ENCODE results near the gene ADGRA3.
A peak's percentile ranks its signal among the peaks of the same experiment; 100 is the strongest.

Gene ADGRA3

DNA sequence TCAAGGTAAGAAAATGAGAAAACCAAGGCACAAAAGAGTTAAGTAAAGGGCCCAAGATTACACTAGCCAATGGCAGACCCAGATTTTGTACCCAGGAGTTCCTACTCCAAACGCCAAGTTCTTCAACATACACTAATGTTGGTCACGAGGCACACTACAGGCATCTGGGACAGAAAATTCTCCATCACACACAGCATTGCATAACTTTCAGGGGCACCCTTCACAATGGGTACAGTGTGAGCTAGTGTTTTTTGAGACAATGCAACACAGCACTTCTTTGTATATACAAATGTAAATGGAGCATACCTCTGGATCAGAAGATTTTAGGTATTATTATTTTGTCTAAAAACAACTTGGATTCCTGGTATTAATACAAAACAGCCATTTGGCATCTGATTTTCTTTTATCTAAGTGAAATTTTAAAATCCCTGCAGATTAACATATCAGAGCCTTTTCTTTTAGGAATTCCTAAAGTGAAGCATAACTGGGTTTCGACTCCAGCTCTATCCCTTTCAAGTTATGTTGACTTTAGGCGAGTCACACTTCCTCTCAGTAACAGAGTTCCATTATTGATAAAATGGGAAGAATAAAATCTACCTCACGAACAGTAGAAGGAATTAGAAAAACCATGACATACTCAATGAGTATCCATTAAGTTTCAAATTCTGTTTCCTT, 41.1 kb downstream of the ADGRA3 start:
- TF ChIP-seq Cebpa-rat (IDR thresholded peaks at IDR 0.05) = no peak
- Histone ChIP-seq H3K27ac (no peak overlapping the region), H3K4me2 (no peak overlapping the region), H3K9me3 (peaks cover 1% of the 10 kb centered on the region; the same call in 1 of the 2 replicates), H3K27me3 (no peaks in the 10 kb centered on the region), H3K4me1 (peaks cover 13% of the 10 kb centered on the region), H4K20me1 (peaks cover 40% of the 10 kb centered on the region), H3K9ac (no peak overlapping the region), H3K36me3 (peaks cover 36% of the 10 kb centered on the region), H3K4me3 (no peak overlapping the region)

DNA sequence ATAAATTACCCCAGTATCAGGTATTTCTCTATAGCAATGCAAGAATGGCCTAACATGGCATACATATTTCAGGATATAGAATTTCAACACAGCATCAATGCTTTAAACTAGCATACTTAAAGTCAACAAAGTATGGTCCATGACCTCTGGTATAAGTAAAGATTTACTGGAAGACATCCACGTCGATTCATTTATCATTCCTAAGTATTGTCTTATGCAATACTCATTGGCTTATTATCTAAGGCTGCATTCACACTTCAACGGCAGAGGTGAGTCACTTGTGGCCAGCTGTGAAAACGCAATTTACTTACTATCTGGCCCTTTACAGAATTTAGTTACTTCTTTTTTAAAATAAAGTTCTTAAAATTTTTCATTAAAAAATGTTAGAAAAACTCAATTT, 42.6 kb downstream of the ADGRA3 start:
- H3K27me3 ChIP-seq = no peaks in the 10 kb centered on the region
- no peaks in the 10 kb centered on the region for H3K9me3 ChIP-seq
- no peak overlapping the region for H3K27ac ChIP-seq
- H3K36me3 ChIP-seq = peaks cover 46% of the 10 kb centered on the region
- H3K4me3 ChIP-seq = no peak overlapping the region
- peaks cover 36% of the 10 kb centered on the region for H4K20me1 ChIP-seq
- H3K9ac ChIP-seq = no peak overlapping the region
- peaks cover 13% of the 10 kb centered on the region for H3K4me1 ChIP-seq
- TF ChIP-seq Cebpa-rat (IDR thresholded peaks at IDR 0.05) = no peak
- H3K4me2 ChIP-seq = no peak overlapping the region

DNA sequence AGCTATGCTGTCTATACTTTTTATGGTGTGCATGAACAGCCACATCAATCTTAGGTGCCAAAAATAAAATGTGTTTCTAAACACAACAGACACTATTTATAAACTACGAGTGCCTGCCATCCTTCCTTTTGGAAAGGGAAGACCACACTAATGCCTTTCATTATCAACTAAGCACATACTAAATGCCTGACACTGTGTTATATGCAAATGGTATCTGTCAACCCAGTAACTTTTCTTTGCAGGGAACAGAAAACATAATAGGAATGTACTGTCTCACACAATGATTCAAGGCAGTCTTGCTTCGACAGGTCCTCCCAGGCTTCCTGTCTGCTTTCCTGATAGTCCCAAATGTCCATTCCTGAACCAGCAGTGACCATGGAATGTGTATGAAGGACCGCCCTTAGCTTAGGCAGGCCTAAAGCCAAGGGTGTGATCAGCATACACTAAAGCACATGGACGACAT, 43.8 kb downstream of the ADGRA3 start:
- no peak overlapping the region for H3K9ac ChIP-seq
- no peaks in the 10 kb centered on the region for H3K27me3 ChIP-seq
- no peaks in the 10 kb centered on the region for H3K9me3 ChIP-seq
- H3K36me3 ChIP-seq = peaks cover 52% of the 10 kb centered on the region
- H3K4me1 ChIP-seq = peaks cover 13% of the 10 kb centered on the region
- no peak overlapping the region for H3K27ac ChIP-seq
- no peak for TF ChIP-seq Cebpa-rat (IDR thresholded peaks at IDR 0.05)
- H4K20me1 ChIP-seq = peaks cover 25% of the 10 kb centered on the region
- H3K4me2 ChIP-seq = peak overlapping the region; percentile 53
- no peak overlapping the region for H3K4me3 ChIP-seq

DNA sequence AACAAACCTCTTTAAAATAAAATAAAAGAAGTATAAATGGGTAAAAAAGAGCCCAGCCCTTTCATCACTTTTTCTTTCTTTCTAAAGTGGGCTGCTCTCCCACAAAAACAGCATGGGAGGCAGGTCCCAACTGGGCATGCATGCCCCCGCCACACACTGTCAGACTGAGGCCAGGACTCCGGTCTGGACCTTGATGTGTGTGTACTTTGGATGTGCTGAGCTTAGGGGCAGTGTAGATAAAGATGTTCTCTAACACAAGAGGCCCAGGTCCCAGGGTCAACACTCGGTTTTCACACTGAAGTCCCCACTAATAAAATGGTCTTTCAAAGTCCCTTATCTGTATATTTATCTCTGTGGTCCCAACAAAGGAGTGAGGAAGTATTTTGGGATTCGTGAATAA, 44.4 kb downstream of the ADGRA3 start:
- H3K27ac ChIP-seq = no peak overlapping the region
- no peak for TF ChIP-seq Cebpa-rat (IDR thresholded peaks at IDR 0.05)

DNA sequence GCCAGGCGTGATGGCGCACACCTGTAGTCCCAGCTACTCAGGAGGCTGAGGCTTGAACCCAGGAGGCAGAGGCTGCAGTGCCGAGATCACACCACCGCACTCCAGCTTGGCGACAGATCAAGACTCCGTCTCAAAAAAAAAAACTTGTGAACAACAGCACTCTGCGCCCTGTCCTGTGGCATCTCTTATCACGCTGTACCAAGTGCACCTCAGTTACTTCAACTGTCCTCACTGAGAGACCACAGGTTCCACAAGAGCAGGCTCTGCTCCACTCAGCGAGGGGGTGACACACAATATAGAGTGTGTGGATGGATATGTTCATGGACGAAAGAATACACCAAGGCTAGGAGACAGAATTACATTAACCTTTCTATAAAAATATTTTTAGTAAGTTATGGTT, 49.3 kb downstream of the ADGRA3 start:
- no peak for TF ChIP-seq Cebpa-rat (IDR thresholded peaks at IDR 0.05)
- H3K4me3 ChIP-seq = no peak overlapping the region
- H4K20me1 ChIP-seq = peaks cover 29% of the 10 kb centered on the region
- H3K4me1 ChIP-seq = peaks cover 2% of the 10 kb centered on the region
- no peaks in the 10 kb centered on the region for H3K27me3 ChIP-seq
- H3K9ac ChIP-seq = no peak overlapping the region
- no peak overlapping the region for H3K27ac ChIP-seq
- peaks cover 82% of the 10 kb centered on the region for H3K36me3 ChIP-seq
- H3K9me3 ChIP-seq = no peaks in the 10 kb centered on the region
- H3K4me2 ChIP-seq = no peak overlapping the region

More for the DNA sequence above, 44.4 kb downstream of the ADGRA3 start:
- H3K4me1 ChIP-seq = peaks cover 13% of the 10 kb centered on the region
- peaks cover 25% of the 10 kb centered on the region for H4K20me1 ChIP-seq
- H3K4me2 ChIP-seq = peak overlapping the region; percentile 53; the same call in 1 of the 2 replicates
- no peaks in the 10 kb centered on the region for H3K9me3 ChIP-seq
- H3K27me3 ChIP-seq = no peaks in the 10 kb centered on the region
- no peak overlapping the region for H3K9ac ChIP-seq
- peaks cover 58% of the 10 kb centered on the region for H3K36me3 ChIP-seq
- no peak overlapping the region for H3K4me3 ChIP-seq

DNA sequence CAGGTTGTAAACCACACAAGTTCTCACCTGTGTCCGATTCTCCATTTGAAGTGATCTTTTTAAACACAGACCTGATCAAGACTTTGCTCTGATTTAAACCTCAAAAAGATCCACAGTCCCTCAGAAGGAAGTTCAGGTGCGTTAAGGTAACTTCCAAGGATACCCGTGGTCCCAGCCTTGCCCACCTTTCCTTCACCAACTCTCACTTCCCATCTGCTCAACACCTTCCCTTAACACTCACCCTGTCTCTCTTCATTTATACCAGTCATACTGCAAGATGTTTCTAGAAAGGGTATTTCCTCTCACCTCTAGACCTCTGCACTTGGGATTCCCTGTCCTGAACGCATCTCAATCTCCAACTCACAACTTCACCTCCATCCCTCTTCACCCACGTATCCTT, 49.9 kb downstream of the ADGRA3 start:
- Histone ChIP-seq H3K4me3 (no peak overlapping the region), H3K4me2 (no peak overlapping the region), H3K27me3 (no peaks in the 10 kb centered on the region), H3K27ac (no peak overlapping the region), H4K20me1 (peaks cover 29% of the 10 kb centered on the region), H3K9me3 (no peaks in the 10 kb centered on the region), H3K4me1 (no peaks in the 10 kb centered on the region), H3K9ac (no peak overlapping the region), H3K36me3 (peaks cover 82% of the 10 kb centered on the region)
- no peak for TF ChIP-seq Cebpa-rat (IDR thresholded peaks at IDR 0.05)

DNA sequence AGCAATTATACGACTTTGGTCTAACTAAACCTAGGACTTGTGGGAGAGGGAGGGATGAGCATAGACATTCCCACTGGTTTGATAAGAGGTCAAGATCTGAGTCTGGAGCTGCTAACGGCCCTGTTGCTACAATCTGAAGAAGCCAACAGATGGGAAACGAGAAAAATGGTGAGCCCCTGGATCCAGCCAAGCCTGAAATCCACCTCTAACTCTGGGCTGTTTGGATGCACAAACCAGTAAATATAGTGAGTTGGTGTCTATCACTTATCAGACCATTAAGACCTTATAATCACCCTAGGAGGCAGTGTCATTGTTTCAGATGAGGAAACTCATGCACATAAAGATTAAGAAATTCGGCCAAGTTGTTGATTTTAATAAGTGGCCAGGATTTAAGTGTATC, 50.5 kb downstream of the ADGRA3 start:
- H3K36me3 ChIP-seq = peaks cover 82% of the 10 kb centered on the region
- H3K27me3 ChIP-seq = no peaks in the 10 kb centered on the region
- H3K4me1 ChIP-seq = no peaks in the 10 kb centered on the region
- peaks cover 29% of the 10 kb centered on the region for H4K20me1 ChIP-seq
- no peak for TF ChIP-seq Cebpa-rat (IDR thresholded peaks at IDR 0.05)
- no peaks in the 10 kb centered on the region for H3K9me3 ChIP-seq
- no peak overlapping the region for H3K4me2 ChIP-seq
- H3K27ac ChIP-seq = no peak overlapping the region
- no peak overlapping the region for H3K9ac ChIP-seq
- H3K4me3 ChIP-seq = no peak overlapping the region

DNA sequence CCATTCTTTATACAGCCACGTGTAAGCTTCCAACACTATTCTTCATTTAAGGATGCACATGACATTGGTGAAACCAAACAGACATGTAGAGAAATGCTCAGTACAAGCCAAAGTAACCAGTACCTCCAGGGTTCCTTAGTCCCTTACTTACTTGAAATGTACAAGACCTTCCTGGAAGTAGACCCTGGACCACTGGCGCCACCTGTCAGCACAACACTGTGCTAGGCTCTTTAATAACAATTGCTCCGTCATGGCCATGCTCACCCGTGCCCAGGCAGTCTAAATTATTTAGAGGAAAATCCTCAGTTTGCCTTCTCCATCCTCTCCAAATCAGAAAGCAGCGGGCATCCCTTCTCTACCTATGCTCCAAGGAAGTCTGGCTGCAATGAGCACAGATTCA, 52.7 kb downstream of the ADGRA3 start:
- Histone ChIP-seq H4K20me1 (peaks cover 37% of the 10 kb centered on the region), H3K4me3 (no peak overlapping the region), H3K27ac (no peak overlapping the region), H3K27me3 (no peaks in the 10 kb centered on the region), H3K4me2 (no peak overlapping the region), H3K9me3 (no peaks in the 10 kb centered on the region), H3K36me3 (peaks cover 75% of the 10 kb centered on the region), H3K9ac (no peak overlapping the region), H3K4me1 (no peaks in the 10 kb centered on the region)
- no peak for TF ChIP-seq Cebpa-rat (IDR thresholded peaks at IDR 0.05)

DNA sequence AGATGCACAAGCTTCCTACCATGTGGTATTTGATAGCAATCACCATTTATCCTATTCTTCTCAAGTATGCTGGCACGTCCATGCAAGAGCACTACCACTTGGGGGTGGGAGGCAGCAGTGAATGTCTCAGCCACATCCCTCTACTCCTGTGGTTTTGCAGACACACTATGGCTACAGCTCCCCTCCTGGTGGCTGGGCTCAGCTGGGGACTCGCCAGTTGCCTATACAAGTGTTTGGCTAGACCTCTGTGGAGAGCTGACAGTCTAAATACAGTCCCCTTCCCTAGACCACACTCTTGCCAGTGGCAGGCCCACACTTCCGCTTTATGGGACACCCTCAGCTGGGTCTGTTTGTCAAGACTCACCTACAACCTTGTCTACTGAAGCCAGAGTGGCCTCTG, 53.2 kb downstream of the ADGRA3 start:
- Histone ChIP-seq H3K27ac (no peak overlapping the region), H3K36me3 (peaks cover 75% of the 10 kb centered on the region), H3K4me3 (no peak overlapping the region), H4K20me1 (peaks cover 37% of the 10 kb centered on the region), H3K27me3 (no peaks in the 10 kb centered on the region), H3K9ac (no peak overlapping the region), H3K4me2 (no peak overlapping the region), H3K9me3 (no peaks in the 10 kb centered on the region), H3K4me1 (no peaks in the 10 kb centered on the region)
- no peak for TF ChIP-seq Cebpa-rat (IDR thresholded peaks at IDR 0.05)

DNA sequence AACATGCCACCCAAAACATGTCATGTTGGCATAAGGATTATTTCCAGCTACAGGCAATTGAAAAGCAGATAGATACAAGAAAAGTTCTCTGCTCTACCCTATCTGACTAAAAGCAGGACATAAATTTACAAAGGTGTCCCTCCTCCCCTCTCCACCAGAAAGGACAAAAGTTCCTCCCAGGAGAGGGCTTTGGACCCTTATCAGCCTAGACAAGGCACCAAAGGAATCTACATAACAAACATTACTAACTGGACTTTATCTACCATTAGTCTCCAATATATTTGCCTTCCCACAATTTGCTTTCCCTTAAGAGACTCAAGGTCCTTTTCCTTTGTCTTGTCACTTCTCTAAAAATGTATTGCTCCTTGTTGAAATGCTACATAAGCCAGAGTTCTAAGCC, 55.6 kb downstream of the ADGRA3 start:
- no peak overlapping the region for H3K4me3 ChIP-seq
- H3K4me1 ChIP-seq = no peaks in the 10 kb centered on the region
- peaks cover 63% of the 10 kb centered on the region for H3K36me3 ChIP-seq
- no peak overlapping the region for H3K9ac ChIP-seq
- no peaks in the 10 kb centered on the region for H3K27me3 ChIP-seq
- H3K9me3 ChIP-seq = no peaks in the 10 kb centered on the region
- H3K27ac ChIP-seq = no peak overlapping the region
- H4K20me1 ChIP-seq = peaks cover 36% of the 10 kb centered on the region
- no peak overlapping the region for H3K4me2 ChIP-seq
- TF ChIP-seq Cebpa-rat (IDR thresholded peaks at IDR 0.05) = no peak
